ENCODE data around the gene PNMA8A. TPM values are rescaled to one million over a fixed set of nuclear protein-coding genes. Genes with fewer than 3 reads are reported as not detected.

The PNMA8A gene
- total and polyA plus RNA-seq, 7 experiments from 2014 or later = 0.62 to 0.86 TPM; not detected in 5

GRCh38 chr19:46453661-46454060, 17.7 kb downstream of the PNMA8A start:
- CTCF ChIA-PET = no interaction called here
- H3K36me3 ChIP-seq (ENCODE audit: control insufficient read depth in 2 of 3, insufficient read depth in 3 of 3, low read length in 3 of 3) = no peaks in the 10 kb centered on the region
- Mint-ChIP-seq H3K4me3 (no peak overlapping the region), H3K4me1 (no peaks in the 10 kb centered on the region), H3K27me3 (peaks cover 10 to 41% (median 26%) of the 10 kb centered on the region in 5 donors), H3K27ac (no peak overlapping the region), H3K9me3 (peaks cover 0 to 10% (median 7%) of the 10 kb centered on the region in 11 donors), H3K36me3 (peaks cover 0 to 8% (median 3%) of the 10 kb centered on the region in 5 donors)
- DNase-seq (no peak), ATAC-seq (no peak)
- no peaks in the 10 kb centered on the region for H3K27me3 ChIP-seq (ENCODE audit: control insufficient read depth in 2 of 2, insufficient read depth in 2 of 2, low read length in 2 of 2)
- H3K4me1 ChIP-seq (ENCODE audit: control insufficient read depth in 2 of 2, insufficient read depth in 2 of 2, low read length in 2 of 2) = no peaks in the 10 kb centered on the region
- no peak overlapping the region for H3K4me3 ChIP-seq (ENCODE audit: low read length)
- POLR2A ChIA-PET = no interaction called here
- H3K9me3 ChIP-seq (ENCODE audit: control insufficient read depth in 2 of 3, low read length in 3 of 3) = no peaks in the 10 kb centered on the region
- H3K27ac ChIP-seq (ENCODE audit: low read depth, low read length) = no peak overlapping the region
- intact Hi-C loops (cut with micrococcal nuclease) = no loop called here

GRCh38 chr19:46452186-46452585, 19.2 kb downstream of the PNMA8A start:
- H3K4me3 Mint-ChIP-seq = no peak overlapping the region
- CTCF ChIA-PET = interaction anchor here (0.7 kb wide), 1 partner anchor 68 kb away, joined by 3 read pairs; no protein-coding TSS in a partner anchor
- Histone ChIP-seq H3K27ac (ENCODE audit: low read depth, low read length) (no peak overlapping the region), H3K27me3 (ENCODE audit: control insufficient read depth in 2 of 2, insufficient read depth in 2 of 2, low read length in 2 of 2) (no peaks in the 10 kb centered on the region), H3K4me1 (ENCODE audit: control insufficient read depth in 2 of 2, insufficient read depth in 2 of 2, low read length in 2 of 2) (no peaks in the 10 kb centered on the region), H3K36me3 (ENCODE audit: control insufficient read depth in 2 of 3, insufficient read depth in 3 of 3, low read length in 3 of 3) (no peaks in the 10 kb centered on the region), H3K4me3 (ENCODE audit: low read length) (no peak overlapping the region), H3K9me3 (ENCODE audit: control insufficient read depth in 2 of 3, low read length in 3 of 3) (no peaks in the 10 kb centered on the region)
- no peak overlapping the region for H3K27ac Mint-ChIP-seq
- POLR2A ChIA-PET = no interaction called here
- ATAC-seq (no peak), DNase-seq (no peak)
- peaks cover 0 to 8% (median 3%) of the 10 kb centered on the region in 5 donors for H3K36me3 Mint-ChIP-seq
- intact Hi-C loops (cut with micrococcal nuclease) = no loop called here
- H3K27me3 Mint-ChIP-seq = peaks cover 7 to 32% (median 18%) of the 10 kb centered on the region in 5 donors
- no peaks in the 10 kb centered on the region for H3K4me1 Mint-ChIP-seq
- H3K9me3 Mint-ChIP-seq = peaks cover 0 to 10% (median 7%) of the 10 kb centered on the region in 11 donors

- ChIA-PET POLR2A (no interaction called here), CTCF (interaction anchor here (0.6 to 0.7 kb wide), 2 partner anchors 55 to 67 kb away, joined by 3 to 5 read pairs; no protein-coding TSS in a partner anchor)
- no peak overlapping the region for H3K4me3 ChIP-seq (ENCODE audit: low read length)
- no peaks in the 10 kb centered on the region for H3K36me3 ChIP-seq (ENCODE audit: control insufficient read depth in 2 of 3, insufficient read depth in 3 of 3, low read length in 3 of 3)
- no peaks in the 10 kb centered on the region for H3K9me3 ChIP-seq (ENCODE audit: control insufficient read depth in 2 of 3, low read length in 3 of 3)
- Mint-ChIP-seq H3K27me3 (peaks cover 4 to 28% (median 19%) of the 10 kb centered on the region in 5 donors), H3K4me1 (no peaks in the 10 kb centered on the region), H3K4me3 (no peak overlapping the region), H3K9me3 (peaks cover 0 to 10% (median 7%) of the 10 kb centered on the region in 11 donors), H3K27ac (no peak overlapping the region), H3K36me3 (peaks cover 0 to 8% (median 3%) of the 10 kb centered on the region in 5 donors)
- ATAC-seq (no peak), DNase-seq (no peak)
- no peaks in the 10 kb centered on the region for H3K27me3 ChIP-seq (ENCODE audit: control insufficient read depth in 2 of 2, insufficient read depth in 2 of 2, low read length in 2 of 2)
- H3K27ac ChIP-seq (ENCODE audit: low read depth, low read length) = no peak overlapping the region
- intact Hi-C loops (cut with micrococcal nuclease) = no loop called here
- H3K4me1 ChIP-seq (ENCODE audit: control insufficient read depth in 2 of 2, insufficient read depth in 2 of 2, low read length in 2 of 2) = no peaks in the 10 kb centered on the region
These were observed 20.0 kb downstream of the PNMA8A start for GRCh38 chr19:46451352-46451751.

- peaks cover 0 to 8% (median 3%) of the 10 kb centered on the region in 5 donors for H3K36me3 Mint-ChIP-seq
- no peak overlapping the region for H3K27ac ChIP-seq (ENCODE audit: low read depth, low read length)
- H3K4me1 Mint-ChIP-seq = no peaks in the 10 kb centered on the region
- ChIA-PET POLR2A (no interaction called here), CTCF (interaction anchor here (0.6 kb wide), 1 partner anchor 54 kb away, joined by 5 read pairs; no protein-coding TSS in a partner anchor)
- H3K27me3 ChIP-seq (ENCODE audit: control insufficient read depth in 2 of 2, insufficient read depth in 2 of 2, low read length in 2 of 2) = no peaks in the 10 kb centered on the region
- H3K27ac Mint-ChIP-seq = no peak overlapping the region
- no peak overlapping the region for H3K4me3 ChIP-seq (ENCODE audit: low read length)
- H3K27me3 Mint-ChIP-seq = peaks cover 5 to 25% (median 18%) of the 10 kb centered on the region in 5 donors
- no peak overlapping the region for H3K4me3 Mint-ChIP-seq
- H3K9me3 ChIP-seq (ENCODE audit: control insufficient read depth in 2 of 3, low read length in 3 of 3) = no peaks in the 10 kb centered on the region
- ATAC-seq (no peak), DNase-seq (no peak)
- H3K36me3 ChIP-seq (ENCODE audit: control insufficient read depth in 2 of 3, insufficient read depth in 3 of 3, low read length in 3 of 3) = no peaks in the 10 kb centered on the region
- H3K9me3 Mint-ChIP-seq = peaks cover 0 to 10% (median 7%) of the 10 kb centered on the region in 11 donors
- no peaks in the 10 kb centered on the region for H3K4me1 ChIP-seq (ENCODE audit: control insufficient read depth in 2 of 2, insufficient read depth in 2 of 2, low read length in 2 of 2)
- intact Hi-C loops (cut with micrococcal nuclease) = no loop called here
These were observed 20.6 kb downstream of the PNMA8A start for GRCh38 chr19:46450737-46451136.

GRCh38 chr19:46449228-46449627, 22.1 kb downstream of the PNMA8A start:
- peaks cover 5 to 24% (median 8%) of the 10 kb centered on the region in 5 donors for H3K27me3 Mint-ChIP-seq
- Histone ChIP-seq H3K4me1 (ENCODE audit: control insufficient read depth in 2 of 2, insufficient read depth in 2 of 2, low read length in 2 of 2) (no peaks in the 10 kb centered on the region), H3K9me3 (ENCODE audit: control insufficient read depth in 2 of 3, low read length in 3 of 3) (no peaks in the 10 kb centered on the region), H3K27me3 (ENCODE audit: control insufficient read depth in 2 of 2, insufficient read depth in 2 of 2, low read length in 2 of 2) (no peaks in the 10 kb centered on the region), H3K27ac (ENCODE audit: low read depth, low read length) (no peak overlapping the region), H3K36me3 (ENCODE audit: control insufficient read depth in 2 of 3, insufficient read depth in 3 of 3, low read length in 3 of 3) (no peaks in the 10 kb centered on the region), H3K4me3 (ENCODE audit: low read length) (no peak overlapping the region)
- intact Hi-C loops (cut with micrococcal nuclease) = no loop called here
- peaks cover 0 to 10% (median 7%) of the 10 kb centered on the region in 11 donors for H3K9me3 Mint-ChIP-seq
- ATAC-seq = no peak
- H3K27ac Mint-ChIP-seq = no peak overlapping the region
- CTCF ChIA-PET = no interaction called here
- no peak overlapping the region for H3K4me3 Mint-ChIP-seq
- POLR2A ChIA-PET = no interaction called here
- no peaks in the 10 kb centered on the region for H3K4me1 Mint-ChIP-seq
- no peak for DNase-seq
- H3K36me3 Mint-ChIP-seq = peaks cover 0 to 8% (median 3%) of the 10 kb centered on the region in 5 donors

- no peaks in the 10 kb centered on the region for H3K36me3 ChIP-seq (ENCODE audit: control insufficient read depth in 2 of 3, insufficient read depth in 3 of 3, low read length in 3 of 3)
- POLR2A ChIA-PET = no interaction called here
- Mint-ChIP-seq H3K4me3 (no peak overlapping the region), H3K27ac (no peak overlapping the region), H3K36me3 (peaks cover 0 to 8% (median 3%) of the 10 kb centered on the region in 5 donors), H3K27me3 (peaks cover 5 to 24% (median 8%) of the 10 kb centered on the region in 5 donors), H3K9me3 (peaks cover 0 to 10% (median 7%) of the 10 kb centered on the region in 11 donors), H3K4me1 (no peaks in the 10 kb centered on the region)
- H3K27ac ChIP-seq (ENCODE audit: low read depth, low read length) = no peak overlapping the region
- DNase-seq (no peak), ATAC-seq (no peak)
- intact Hi-C loops (cut with micrococcal nuclease) = no loop called here
- no peaks in the 10 kb centered on the region for H3K4me1 ChIP-seq (ENCODE audit: control insufficient read depth in 2 of 2, insufficient read depth in 2 of 2, low read length in 2 of 2)
- H3K9me3 ChIP-seq (ENCODE audit: control insufficient read depth in 2 of 3, low read length in 3 of 3) = no peaks in the 10 kb centered on the region
- H3K4me3 ChIP-seq (ENCODE audit: low read length) = no peak overlapping the region
- CTCF ChIA-PET = no interaction called here
- no peaks in the 10 kb centered on the region for H3K27me3 ChIP-seq (ENCODE audit: control insufficient read depth in 2 of 2, insufficient read depth in 2 of 2, low read length in 2 of 2)
These were observed 22.8 kb downstream of the PNMA8A start for GRCh38 chr19:46448601-46449000.

GRCh38 chr19:46447824-46448223, 23.5 kb downstream of the PNMA8A start:
- H3K4me1 Mint-ChIP-seq = peaks cover 0 to 5% (median 4%) of the 10 kb centered on the region in 7 donors
- no peaks in the 10 kb centered on the region for H3K36me3 ChIP-seq (ENCODE audit: control insufficient read depth in 2 of 3, insufficient read depth in 3 of 3, low read length in 3 of 3)
- no peaks in the 10 kb centered on the region for H3K27me3 ChIP-seq (ENCODE audit: control insufficient read depth in 2 of 2, insufficient read depth in 2 of 2, low read length in 2 of 2)
- H3K36me3 Mint-ChIP-seq = peaks cover 0 to 8% (median 3%) of the 10 kb centered on the region in 5 donors
- POLR2A ChIA-PET = no interaction called here
- H3K9me3 Mint-ChIP-seq = peaks cover 0 to 10% (median 7%) of the 10 kb centered on the region in 11 donors
- H3K27ac Mint-ChIP-seq = no peak overlapping the region
- DNase-seq (no peak), ATAC-seq (no peak)
- no peak overlapping the region for H3K4me3 ChIP-seq (ENCODE audit: low read length)
- intact Hi-C loops (cut with micrococcal nuclease) = no loop called here
- H3K27me3 Mint-ChIP-seq = peaks cover 5 to 24% (median 8%) of the 10 kb centered on the region in 5 donors
- no peaks in the 10 kb centered on the region for H3K9me3 ChIP-seq (ENCODE audit: control insufficient read depth in 2 of 3, low read length in 3 of 3)
- no peak overlapping the region for H3K4me3 Mint-ChIP-seq
- no peak overlapping the region for H3K27ac ChIP-seq (ENCODE audit: low read depth, low read length)
- CTCF ChIA-PET = no interaction called here
- H3K4me1 ChIP-seq (ENCODE audit: control insufficient read depth in 2 of 2, insufficient read depth in 2 of 2, low read length in 2 of 2) = no peaks in the 10 kb centered on the region

All from naive thymus-derived CD4-positive, alpha-beta T cell (primary cell).